Stomach (tissue), 9 donors: Measurements from ENCODE around the gene IPMK. TPM values are rescaled to one million over a fixed set of nuclear protein-coding genes. Genes with fewer than 3 reads are reported as not detected.

ENCODE experiments used
- DNase-seq, 2 donors: peaks; one replicate each; pipeline versions ENCODE4 v3.0.0 to v3.0.0-alpha.2; 2013 to 2019
- H3K27ac ChIP-seq, 5 donors: fragments of 200-600 bp in 4 of 5; sonication (generic) in 4 of 5; one replicate each; pipeline ENCODE4 v1.5.1; 2013 to 2019; ENCODE audit warnings: mild to moderate bottlenecking in 1 of 5, moderate library complexity in 1 of 5
- H3K27me3 ChIP-seq, 3 donors: fragments of 200-600 bp; sonication (generic); one replicate each; pipeline ENCODE4 v1.5.1; 2017 to 2019; ENCODE audit warnings: mixed run types in 1 of 3
- H3K36me3 ChIP-seq, 4 donors: fragments of 200-600 bp; sonication (generic); 1 replicate in 3 of 4; 2 replicates in 1 of 4; pipeline ENCODE4 v1.5.1; 2016 to 2019
- H3K4me1 ChIP-seq, 4 donors: fragments of 200-600 bp; sonication (generic); one replicate each; pipeline ENCODE4 v1.5.1; 2016 to 2019
- H3K4me3 ChIP-seq, 4 donors: fragments of 200-600 bp; sonication (generic) in 3 of 4; one replicate each; pipeline ENCODE4 v1.5.1; 2016 to 2019; ENCODE audit warnings: mild to moderate bottlenecking in 1 of 4
- H3K9me3 ChIP-seq, 4 donors: fragments of 200-600 bp; sonication (generic); one replicate each; pipeline ENCODE4 v1.5.1; 2016 to 2019
- CTCF ChIP-seq, 7 experiments: fragments of 450-650 bp in 4 of 7; fragments of 200-600 bp in 3 of 7; sonication (generic) in 3 of 7; IDR thresholded peaks; one replicate each; pipeline ENCODE4 v1.5.1; 2016 to 2019; ENCODE audit warnings: antibody characterized with exemption in 7 of 7, control low read depth in 2 of 7, mild to moderate bottlenecking in 1 of 7
- EP300 ChIP-seq: sonication (generic); formaldehyde crosslinking; IDR thresholded peaks from one replicate; pipeline ENCODE4 v1.6.1; 2017; ENCODE audit warnings: antibody characterized with exemption
- POLR2A ChIP-seq, 4 donors: fragments of 450-650 bp; IDR thresholded peaks; one replicate each; pipeline ENCODE4 v1.6.1; 2016; ENCODE audit warnings: antibody characterized with exemption in 4 of 4, control low read depth in 2 of 4, mild to moderate bottlenecking in 1 of 4, moderate library complexity in 1 of 4
- POLR2AphosphoS5 ChIP-seq, 3 donors: sonication (generic); formaldehyde crosslinking; IDR thresholded peaks; one replicate each; pipeline ENCODE4 v1.6.1; 2016; ENCODE audit warnings: antibody characterized with exemption in 3 of 3
- WGBS, 5 donors: extraction: QIAGEN DNeasy Blood & Tissue Kit in 3 of 5; methylation state at CpG; one replicate each; pipeline versions ENCODE4 v1.1.5 to v1.1.7; 2013 to 2018; 5-methylcytosine and 5-hydroxymethylcytosine counted together
- intact Hi-C: fragments of 100-400 bp; cut with DNase I; formaldehyde crosslinking; loops from one replicate; pipeline ENCODE4 v1.15.1; 2023; ENCODE audit warnings: low total_unique reads
- polyA plus RNA-seq, 3 donors: library from polyadenylated mRNA; stranded (reverse); fragments of 200-250 nt; gene quantifications; one replicate each; pipeline ENCODE4 v1.2.3, GENCODE V29; 2013
- total RNA-seq, 5 donors: library from RNA; depleted of rRNA; stranded (reverse); fragments of >200 nt; gene quantifications; one replicate each; pipeline versions ENCODE4 v1.1.0 to v1.2.3, GENCODE V29; 2014 to 2016
- donor health status: healthy with polysubstance abuse.
- donor health status: Bipolar disorder and iron deficiency.
- donor health status: healthy.

IPMK gene
- total and polyA plus RNA-seq, 8 donors: 1.8 to 15.6 (median 4.1) TPM; not detected in 1

GRCh38 chr10:58212622-58213021, 55.1 kb downstream of the IPMK start:
- Histone ChIP-seq H3K4me3 (no peak overlapping the region), H3K4me1 (no peaks in the 10 kb centered on the region), H3K9me3 (no peaks in the 10 kb centered on the region), H3K27me3 (no peaks in the 10 kb centered on the region), H3K36me3 (peaks cover 0 to 40% (median 23%) of the 10 kb centered on the region in 4 donors), H3K27ac (no peak overlapping the region)
- intact Hi-C loops: no loop called here
- TF ChIP-seq CTCF (IDR thresholded peaks at IDR 0.05) (no peak), POLR2A (IDR thresholded peaks at IDR 0.05) (no peak), EP300 (no peak), POLR2AphosphoS5 (IDR thresholded peaks at IDR 0.05) (no peak)
- DNase-seq: no peak
- WGBS, 5 donors: 61 to 93% (median 89%) methylated on average over 3 of the region's 3 CpGs

- no peak for DNase-seq
- H3K36me3 ChIP-seq: peaks cover 0 to 36% (median 20%) of the 10 kb centered on the region in 4 donors
- no peak overlapping the region for H3K27ac ChIP-seq
- no peaks in the 10 kb centered on the region for H3K9me3 ChIP-seq
- TF ChIP-seq CTCF (IDR thresholded peaks at IDR 0.05): no peak
- no peak for TF ChIP-seq POLR2AphosphoS5 (IDR thresholded peaks at IDR 0.05)
- TF ChIP-seq EP300: no peak
- TF ChIP-seq POLR2A (IDR thresholded peaks at IDR 0.05): no peak
- H3K4me1 ChIP-seq: no peaks in the 10 kb centered on the region
- intact Hi-C loops: no loop called here
- WGBS, 5 donors: 92 to 95% (median 93%) methylated on average over 3 to 6 of the region's 6 CpGs
- no peaks in the 10 kb centered on the region for H3K27me3 ChIP-seq
- H3K4me3 ChIP-seq: no peak overlapping the region
Measured at GRCh38 chr10:58210160-58210559, 57.5 kb downstream of the IPMK start.

GRCh38 chr10:58209669-58210068, 58.0 kb downstream of the IPMK start:
- Histone ChIP-seq H3K36me3 (peaks cover 0 to 36% (median 20%) of the 10 kb centered on the region in 4 donors), H3K4me3 (no peak overlapping the region), H3K27ac (no peak overlapping the region), H3K27me3 (no peaks in the 10 kb centered on the region), H3K9me3 (no peaks in the 10 kb centered on the region), H3K4me1 (no peaks in the 10 kb centered on the region)
- DNase-seq: peak in 1 of 2 donors; percentile 25
- no peak for TF ChIP-seq POLR2A (IDR thresholded peaks at IDR 0.05)
- no peak for TF ChIP-seq POLR2AphosphoS5 (IDR thresholded peaks at IDR 0.05)
- no peak for TF ChIP-seq EP300
- no peak for TF ChIP-seq CTCF (IDR thresholded peaks at IDR 0.05)
- WGBS, 5 donors: 91 to 96% (median 93%) methylated on average over 3 of the region's 3 CpGs
- intact Hi-C loops: no loop called here

GRCh38 chr10:58206251-58206650, 61.4 kb downstream of the IPMK start:
- 87 to 98% (median 95%) methylated on average over 1 of the region's 1 CpG for WGBS, 5 donors
- peaks cover 0 to 13% (median 8%) of the 10 kb centered on the region in 4 donors for H3K36me3 ChIP-seq
- H3K4me1 ChIP-seq: no peaks in the 10 kb centered on the region
- no peaks in the 10 kb centered on the region for H3K9me3 ChIP-seq
- intact Hi-C loops: no loop called here
- no peaks in the 10 kb centered on the region for H3K27me3 ChIP-seq
- H3K27ac ChIP-seq: no peak overlapping the region
- H3K4me3 ChIP-seq: no peak overlapping the region
- DNase-seq: no peak
- TF ChIP-seq CTCF (IDR thresholded peaks at IDR 0.05): no peak
